ENCODE data around the gene PKP2.

Gene PKP2

GRCh38 chr12:32780071-32780470, 116.5 kb downstream of the PKP2 start:
- CTCF ChIA-PET = interaction anchor here (2.2 kb wide), 1 partner anchor 24 kb away, joined by 9 read pairs; the partner anchor contains the start of gene YARS2
- no peak overlapping the region for H3K4me3 ChIP-seq (ENCODE audit: low read depth, low read length)
- POLR2A ChIA-PET = no interaction called here
- no peak for TF ChIP-seq CTCF (IDR thresholded peaks at IDR 0.05; ENCODE audit: insufficient read depth, low read length, missing control alignments)
- no peak for DNase-seq (ENCODE audit: low read depth, low spot score)

GRCh38 chr12:32777691-32778175, 118.8 kb downstream of the PKP2 start:
- POLR2A ChIA-PET = no interaction called here
- CTCF ChIA-PET = interaction anchor here (2.2 kb wide), 1 partner anchor 22 kb away, joined by 9 read pairs; the partner anchor contains the start of gene YARS2
- DNase-seq (ENCODE audit: low read depth, low spot score) = no peak
- no peak for TF ChIP-seq CTCF (IDR thresholded peaks at IDR 0.05; ENCODE audit: insufficient read depth, low read length, missing control alignments)
- H3K4me3 ChIP-seq (ENCODE audit: low read depth, low read length) = no peak overlapping the region

GRCh38 chr12:32777159-32777558, 119.4 kb downstream of the PKP2 start:
- POLR2A ChIA-PET = no interaction called here
- no peak for TF ChIP-seq CTCF (IDR thresholded peaks at IDR 0.05; ENCODE audit: insufficient read depth, low read length, missing control alignments)
- no peak for DNase-seq (ENCODE audit: low read depth, low spot score)
- CTCF ChIA-PET = no interaction called here
- H3K4me3 ChIP-seq (ENCODE audit: low read depth, low read length) = no peak overlapping the region

- DNase-seq (ENCODE audit: low read depth, low spot score) = no peak
- TF ChIP-seq CTCF (IDR thresholded peaks at IDR 0.05; ENCODE audit: insufficient read depth, low read length, missing control alignments) = no peak
- CTCF ChIA-PET = no interaction called here
Observed at GRCh38 chr12:32776258-32776657, 120.3 kb downstream of the PKP2 start.

GRCh38 chr12:32773691-32774090, 122.9 kb downstream of the PKP2 start:
- POLR2A ChIA-PET = no interaction called here
- CTCF ChIA-PET = interaction anchor here (2.0 kb wide), 1 partner anchor 18 kb away, joined by 10 read pairs; the partner anchor contains the start of gene YARS2
- H3K4me3 ChIP-seq (ENCODE audit: low read depth, low read length) = no peak overlapping the region
- no peak for TF ChIP-seq CTCF (IDR thresholded peaks at IDR 0.05; ENCODE audit: insufficient read depth, low read length, missing control alignments)
- no peak for DNase-seq (ENCODE audit: low read depth, low spot score)

More at GRCh38 chr12:32776258-32776657, 120.3 kb downstream of the PKP2 start:
- H3K4me3 ChIP-seq (ENCODE audit: low read depth, low read length) = no peak overlapping the region
- POLR2A ChIA-PET = no interaction called here

GRCh38 chr12:32770141-32770540, 126.4 kb downstream of the PKP2 start:
- no peak for TF ChIP-seq CTCF (IDR thresholded peaks at IDR 0.05; ENCODE audit: insufficient read depth, low read length, missing control alignments)
- CTCF ChIA-PET = interaction anchor here (1.0 to 1.3 kb wide), 2 partner anchors 14 to 1252 kb away, joined by 5 to 8 read pairs; partner anchors contain the start of genes ALG10 and YARS2
- no peak overlapping the region for H3K4me3 ChIP-seq (ENCODE audit: low read depth, low read length)
- POLR2A ChIA-PET = no interaction called here
- DNase-seq (ENCODE audit: low read depth, low spot score) = no peak
